Hematopoietic multipotent progenitor cell treated with erythropoietin and hydrocortisone succinate and interleukin-3 and kit ligand, for 17 days (in vitro differentiated cells): ENCODE results near the gene HMX3.

Experiments used
- DNase-seq: peaks from one replicate; pipeline ENCODE4 v3.0.0-alpha.2; 2015; ENCODE audit warnings: low spot score

The HMX3 gene

GRCh38 chr10:123135415-123136141 lies at the start of gene HMX3:
HMX3 (plus strand) TSS chr10:123135970; CDS start chr10:123136051, 81 bp downstream.
- no peak for DNase-seq

GRCh38 chr10:123086281-123086680 lies 49.5 kb upstream of the HMX3 start:
- no peak for DNase-seq

GRCh38 chr10:123087348-123087747 lies 48.4 kb upstream of the HMX3 start:
- no peak for DNase-seq

GRCh38 chr10:123087786-123088185 lies 48.0 kb upstream of the HMX3 start:
- no peak for DNase-seq

DNA sequence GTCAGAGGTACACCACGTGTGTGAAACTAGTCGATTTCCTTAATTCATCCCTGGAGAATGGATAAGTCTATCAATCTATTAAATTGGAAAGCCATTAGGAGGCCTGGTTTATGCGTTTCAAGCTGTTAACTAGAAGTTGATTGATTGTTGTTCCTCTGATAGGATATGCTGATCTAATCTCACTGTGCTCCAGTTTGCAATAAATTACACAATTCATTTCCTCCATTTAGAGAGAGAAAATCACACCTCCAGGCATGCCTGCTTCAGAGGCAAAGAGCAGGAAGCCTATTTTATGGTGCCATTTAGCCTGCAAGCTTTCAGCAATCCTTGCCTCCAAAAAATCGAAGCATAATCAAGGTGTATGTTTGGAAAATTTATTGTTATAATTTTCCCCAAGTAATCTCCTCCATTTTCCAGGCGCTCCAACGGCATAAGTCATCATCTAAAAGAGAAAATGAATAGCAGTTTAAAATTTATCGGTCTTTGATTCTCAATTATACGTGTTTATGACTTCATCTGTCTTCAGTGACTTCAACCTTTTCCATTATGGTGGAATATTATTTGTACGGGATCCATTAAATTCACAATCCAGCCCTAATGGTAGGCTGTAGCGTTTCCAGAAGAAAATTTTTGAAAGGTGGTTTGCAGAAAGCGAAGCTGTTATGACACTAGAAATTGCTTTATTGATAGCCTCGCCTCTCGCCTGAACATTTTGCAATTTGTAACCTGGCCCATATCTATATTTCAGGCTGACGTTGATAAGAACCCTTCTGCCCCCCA lies 42.9 kb upstream of the HMX3 start:
- DNase-seq, result no peak

DNA sequence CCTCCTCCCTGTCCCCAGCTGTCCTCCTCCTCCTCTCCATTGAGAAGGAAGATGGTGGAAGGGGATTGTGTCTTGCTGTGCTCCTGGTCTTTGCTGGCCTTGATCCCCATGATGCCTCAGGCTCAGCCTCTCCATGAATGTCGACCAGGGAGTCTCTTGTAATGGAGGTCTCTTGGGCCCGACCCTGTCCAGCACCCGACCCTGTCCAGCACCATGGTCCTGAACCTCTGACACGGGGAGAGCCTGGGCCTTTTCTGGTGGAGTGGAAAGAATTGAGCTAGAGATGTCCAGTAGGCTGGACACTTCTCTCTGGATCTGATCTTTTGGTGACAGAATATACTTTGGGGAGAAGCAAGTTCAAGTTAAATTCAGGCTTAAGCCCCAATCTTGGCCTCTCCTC lies 42.3 kb upstream of the HMX3 start:
- DNase-seq, result no peak

DNA sequence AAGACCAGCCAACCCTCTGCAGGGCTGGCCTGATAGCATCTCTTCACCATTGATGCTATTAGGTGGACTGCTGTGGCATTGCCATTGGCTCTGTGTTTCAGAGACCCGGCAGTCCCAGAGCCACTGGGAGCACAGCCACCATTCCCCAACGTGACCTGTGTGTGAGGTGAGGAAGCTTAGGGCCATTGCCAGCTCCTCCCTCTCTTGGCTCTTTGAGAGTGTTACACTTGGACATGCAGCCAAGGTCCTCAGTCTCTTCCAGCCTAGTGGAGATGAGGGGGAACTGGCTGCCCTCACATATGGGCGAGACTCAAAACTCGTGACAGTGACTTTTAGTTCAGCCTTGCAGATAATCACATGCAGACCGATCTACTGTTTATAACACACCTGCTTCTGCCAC lies 39.3 kb upstream of the HMX3 start:
- no peak for DNase-seq

DNA sequence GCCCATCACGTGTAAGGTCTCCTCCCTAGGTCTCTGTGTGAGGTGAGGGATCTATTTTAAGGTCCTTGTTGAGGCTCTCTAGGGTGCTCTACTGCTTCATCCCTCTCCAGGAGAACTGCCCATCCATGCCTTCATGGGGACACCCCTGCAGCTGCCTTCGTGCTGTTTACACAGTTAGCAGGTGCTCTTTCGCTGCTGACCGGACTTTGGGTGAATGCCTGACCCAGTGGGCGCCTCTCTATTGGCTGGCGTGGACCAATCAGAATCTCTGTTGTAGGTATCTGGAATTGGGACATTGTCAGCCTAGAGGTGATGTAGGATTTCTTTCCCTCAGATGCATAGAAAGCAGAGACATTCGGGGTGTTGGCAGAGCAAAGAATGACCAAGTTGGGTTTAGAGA lies 38.7 kb upstream of the HMX3 start:
- DNase-seq, result no peak

- DNase-seq, result no peak
These were observed 35.6 kb upstream of the HMX3 start for GRCh38 chr10:123100030-123100762.

DNA sequence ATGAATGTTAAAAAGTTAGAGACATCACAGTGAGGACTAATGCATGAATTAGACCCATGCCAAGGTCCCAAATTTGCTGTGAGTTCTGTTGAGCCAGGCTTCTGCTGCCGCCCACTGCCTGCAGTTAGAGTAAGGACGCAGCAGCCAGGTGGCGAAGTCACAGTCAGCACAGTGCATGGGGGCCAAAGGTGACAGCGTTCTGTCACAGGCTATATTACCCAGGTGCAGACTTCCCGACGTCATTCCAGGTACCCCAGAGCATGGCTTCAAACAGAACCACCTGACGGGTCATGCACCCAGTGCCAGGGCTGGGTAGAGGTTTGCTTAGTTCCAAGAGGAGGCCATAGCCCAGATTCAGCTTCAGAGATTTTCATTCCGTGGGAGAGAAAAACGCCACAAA lies 33.9 kb upstream of the HMX3 start:
- DNase-seq, result no peak

DNA sequence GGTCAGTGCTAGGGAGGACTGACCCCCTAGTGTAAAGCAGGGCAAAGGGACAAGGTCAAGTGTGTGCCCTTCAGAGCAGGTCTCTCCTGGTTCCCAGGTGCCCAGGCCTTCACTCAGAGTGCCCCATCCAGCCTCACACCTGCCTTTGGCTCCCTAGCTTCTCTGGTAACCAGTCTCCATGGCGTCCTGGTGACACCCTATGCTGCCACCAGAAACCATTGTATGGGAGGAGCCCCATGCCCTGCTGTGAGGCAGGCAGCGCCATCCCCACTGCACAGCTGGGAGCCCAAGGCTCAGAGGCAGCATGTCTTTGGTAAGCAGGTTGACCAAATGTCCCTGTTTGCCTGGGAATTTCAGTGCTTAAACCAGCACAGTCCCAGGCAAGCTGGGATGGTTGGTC lies 33.1 kb upstream of the HMX3 start:
- DNase-seq, result no peak

- DNase-seq, result no peak
These were observed 31.8 kb upstream of the HMX3 start for GRCh38 chr10:123103944-123104343.

DNA sequence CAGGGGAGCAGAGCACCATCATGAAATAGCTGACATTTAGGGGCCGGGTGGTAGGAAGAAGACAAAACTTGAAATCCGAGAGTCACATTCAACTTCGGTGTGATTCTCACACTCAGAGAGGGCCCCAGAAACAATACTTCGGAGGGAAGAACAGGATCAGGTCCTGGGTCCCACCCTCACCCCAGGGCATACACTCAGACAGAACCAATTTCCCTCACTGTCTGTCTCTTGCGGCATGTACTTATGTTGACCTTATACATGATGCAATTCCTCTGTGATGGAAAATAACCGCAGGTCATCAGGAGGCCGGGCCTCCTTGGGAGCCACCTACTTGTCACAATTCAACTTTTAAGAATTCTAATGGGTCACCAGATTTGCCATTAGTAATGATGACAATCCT lies 26.3 kb upstream of the HMX3 start:
- no peak for DNase-seq

DNA sequence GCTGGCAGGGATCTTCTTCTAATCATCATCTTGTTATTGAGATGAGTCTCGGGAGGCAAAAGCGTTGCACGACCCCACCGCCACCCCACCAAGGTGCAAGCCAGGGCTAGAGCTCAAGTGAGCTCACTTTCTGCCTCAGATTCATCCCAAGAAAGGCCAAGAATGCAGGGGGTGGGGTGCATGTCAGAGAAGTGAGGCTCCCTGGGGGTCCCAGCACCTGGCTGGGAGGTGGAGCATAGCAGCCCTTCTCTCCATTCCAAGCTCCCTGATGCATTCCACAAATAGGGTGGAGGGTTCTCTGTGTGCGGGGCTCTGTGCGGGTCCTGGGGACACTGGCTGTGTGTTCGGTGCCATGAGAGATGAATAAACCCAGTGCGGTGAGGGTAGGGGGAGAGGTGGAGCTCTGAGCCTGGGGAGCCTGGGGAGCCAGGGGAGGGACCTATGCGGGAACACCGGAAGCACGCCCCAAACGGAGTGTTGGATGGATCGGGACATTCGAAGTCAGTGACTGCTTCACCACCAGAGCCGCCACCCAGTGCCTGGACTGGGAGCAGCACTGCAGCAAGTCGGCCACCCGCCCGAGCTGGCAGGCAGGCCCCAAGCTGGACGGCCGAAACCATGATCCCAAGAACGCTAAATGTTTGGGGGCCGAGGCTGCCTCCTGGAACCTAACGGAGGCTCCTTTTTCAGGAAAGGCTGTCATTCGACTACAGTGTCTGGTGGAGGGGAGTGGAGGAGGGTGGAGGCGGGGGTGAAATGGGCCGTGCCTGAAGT lies 17.9 kb upstream of the HMX3 start:
- no peak for DNase-seq

DNA sequence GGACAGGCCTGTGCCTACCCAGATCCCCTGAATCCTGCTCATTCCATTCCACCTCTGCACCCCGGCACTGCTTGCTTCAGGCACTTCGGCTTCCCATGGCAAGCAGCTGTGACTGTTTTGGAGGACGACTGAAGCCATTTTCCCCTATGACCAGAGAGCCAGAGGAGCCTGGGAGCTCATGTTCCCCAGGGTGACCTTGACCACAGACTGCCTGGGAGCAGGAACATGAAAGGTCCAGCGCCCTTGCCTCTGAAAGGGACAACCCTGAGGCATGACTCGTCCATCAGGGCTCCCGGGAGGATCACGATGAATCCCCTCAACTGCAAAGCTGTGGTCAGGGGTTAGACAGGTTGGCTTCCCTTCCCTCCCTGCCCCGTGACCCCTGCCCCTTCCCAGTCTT lies 16.7 kb upstream of the HMX3 start:
- no peak for DNase-seq

DNA sequence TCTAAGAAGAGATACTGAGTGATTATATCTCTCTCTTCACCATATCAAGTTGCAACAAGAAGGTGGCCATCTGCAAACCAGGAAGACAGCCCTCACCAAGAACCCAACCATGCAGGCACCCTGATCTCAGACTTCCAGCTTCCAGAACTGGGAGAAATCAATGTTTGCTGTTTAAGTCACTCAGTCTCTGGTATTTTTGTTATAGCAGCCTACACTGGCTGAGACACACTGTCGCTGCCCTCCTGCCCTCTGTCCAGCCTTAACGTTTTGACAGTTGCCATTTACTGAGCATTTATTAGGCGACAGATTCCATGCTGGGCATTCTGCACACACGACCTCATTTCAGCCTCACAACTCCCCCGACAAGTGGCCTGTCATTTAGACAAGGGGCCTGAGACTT lies 9.5 kb upstream of the HMX3 start:
- no peak for DNase-seq

DNA sequence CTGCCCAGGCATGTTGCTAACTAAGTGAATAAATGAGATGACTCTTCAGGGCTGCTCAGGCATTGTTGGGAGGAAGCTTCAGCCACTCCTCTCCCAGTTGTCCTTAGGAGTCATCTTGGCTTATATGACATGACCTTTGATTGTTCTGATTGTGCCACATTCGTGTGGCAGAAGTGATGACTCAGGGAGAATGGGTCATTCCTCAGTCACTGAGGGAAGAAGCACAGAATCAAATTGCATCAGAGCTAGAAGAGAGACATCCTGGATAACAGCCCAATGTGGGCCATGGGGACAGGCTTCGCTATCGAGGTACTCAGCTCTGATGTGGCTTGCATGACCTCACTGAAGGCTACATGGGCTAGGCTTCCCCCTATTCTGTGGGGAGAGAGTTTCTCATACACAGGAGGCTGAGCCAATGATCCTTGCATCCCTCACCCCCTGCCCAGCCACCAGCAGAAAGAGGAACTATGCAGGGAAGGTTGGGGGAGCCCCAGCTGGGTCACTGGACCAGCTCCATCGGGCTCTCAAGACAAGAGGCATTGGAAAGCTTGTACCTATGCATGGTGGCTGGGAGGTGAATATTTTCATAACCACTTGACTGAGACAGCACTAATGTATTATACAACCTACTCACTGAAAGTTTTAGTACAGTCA lies 6.0 kb upstream of the HMX3 start:
- no peak for DNase-seq

DNA sequence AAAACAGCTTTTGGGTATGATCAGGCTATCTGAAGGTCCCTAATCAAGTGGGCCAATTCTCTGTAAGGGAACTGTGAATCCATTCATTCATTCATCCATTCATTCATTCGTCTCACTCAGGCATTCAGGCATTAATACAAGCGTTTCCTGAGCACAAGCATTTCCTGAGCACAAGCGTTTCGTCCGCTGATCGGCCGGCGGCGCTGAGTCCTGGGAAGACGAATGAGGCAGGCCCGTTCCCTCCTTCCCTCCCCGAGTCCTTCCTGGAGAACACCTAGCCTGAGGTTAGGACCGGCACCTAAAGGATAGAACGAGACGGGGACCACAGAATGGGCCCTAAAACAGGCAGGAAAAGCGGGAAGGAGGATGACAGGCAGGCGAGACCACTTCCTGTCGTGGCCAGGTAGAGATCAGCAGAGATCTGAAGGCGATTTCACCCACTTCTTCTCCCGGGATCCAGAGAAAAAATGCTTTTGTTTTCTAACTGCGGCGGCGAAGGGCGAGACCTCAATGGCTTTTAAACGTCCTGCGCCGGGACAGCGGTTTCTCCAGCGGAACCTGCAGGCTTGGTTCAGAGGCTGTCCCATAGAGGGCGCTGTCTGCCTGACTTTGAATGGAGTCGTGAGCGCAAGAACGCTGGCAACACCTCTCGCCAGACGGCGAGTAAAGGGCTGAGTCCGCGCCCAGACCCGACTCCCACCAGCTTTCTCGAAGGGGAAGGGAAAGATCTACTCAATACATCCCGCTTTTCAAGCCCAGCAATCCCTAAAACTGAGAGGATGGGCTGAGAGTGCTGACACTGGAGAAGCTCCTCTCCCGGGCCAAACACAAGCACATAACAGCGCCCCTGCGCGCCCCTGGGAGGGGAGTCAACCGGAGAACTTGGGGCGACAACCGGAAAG lies 2.9 kb upstream of the HMX3 start:
- DNase-seq, result peak; percentile 68

- no peak for DNase-seq
These were observed 2.0 kb upstream of the HMX3 start for GRCh38 chr10:123133541-123134342.
